GM18499 (cell line): ENCODE data around the gene ANK3.

ENCODE experiments used
- ATAC-seq: cut with Tn5 transposase; IDR thresholded peaks from one replicate; pipeline ENCODE4 v1.9.1; 2021; ENCODE audit warnings: moderate number of reproducible peaks; ENCODE audit not compliant: insufficient read depth, unreplicated experiment

Gene ANK3

GRCh38 chr10:60384011-60384410 lies 5.7 kb downstream of the ANK3 start:
- ATAC-seq: no peak

GRCh38 chr10:60382946-60383681 lies 6.6 kb downstream of the ANK3 start:
- ATAC-seq: no peak

- no peak for ATAC-seq
Measured at GRCh38 chr10:60380781-60381180, 8.9 kb downstream of the ANK3 start.

- ATAC-seq: no peak
Measured at GRCh38 chr10:60377955-60378354, 11.7 kb downstream of the ANK3 start.

- ATAC-seq: no peak
Measured at GRCh38 chr10:60377042-60377352, 12.7 kb downstream of the ANK3 start.

- ATAC-seq: no peak
Measured at GRCh38 chr10:60376221-60377041, 13.2 kb downstream of the ANK3 start.

GRCh38 chr10:60375293-60376004 lies 14.2 kb downstream of the ANK3 start:
- ATAC-seq: no peak

- ATAC-seq: no peak
Measured at GRCh38 chr10:60374836-60375235, 14.8 kb downstream of the ANK3 start.

GRCh38 chr10:60372436-60372835 lies 17.2 kb downstream of the ANK3 start:
- ATAC-seq: no peak

GRCh38 chr10:60369547-60369930 lies 20.1 kb downstream of the ANK3 start:
- no peak for ATAC-seq

GRCh38 chr10:60368875-60369546 lies 20.7 kb downstream of the ANK3 start:
- no peak for ATAC-seq

GRCh38 chr10:60367901-60368300 lies 21.8 kb downstream of the ANK3 start:
- ATAC-seq: no peak

- no peak for ATAC-seq
Measured at GRCh38 chr10:60367431-60367830, 22.2 kb downstream of the ANK3 start.

GRCh38 chr10:60367024-60367423 lies 22.7 kb downstream of the ANK3 start:
- ATAC-seq: no peak

- ATAC-seq: no peak
Measured at GRCh38 chr10:60363187-60363586, 26.5 kb downstream of the ANK3 start.

- no peak for ATAC-seq
Measured at GRCh38 chr10:60362461-60362860, 27.2 kb downstream of the ANK3 start.

- ATAC-seq: no peak
Measured at GRCh38 chr10:60359066-60359465, 30.6 kb downstream of the ANK3 start.

- peak; percentile 96 for ATAC-seq
Measured at GRCh38 chr10:60358282-60358681, 31.4 kb downstream of the ANK3 start.

- ATAC-seq: no peak
Measured at GRCh38 chr10:60353519-60354258, 36.0 kb downstream of the ANK3 start.

- peak; percentile 51 for ATAC-seq
Measured at GRCh38 chr10:60352105-60352504, 37.6 kb downstream of the ANK3 start.
